Coronary artery (tissue), 2 donors: Measurements from ENCODE around the gene LSM14B.

ENCODE experiments used
- DNase-seq: peaks from one replicate; pipeline ENCODE4 v3.0.0-alpha.2; 2017; ENCODE audit warnings: low spot score
- H3K27ac ChIP-seq, 2 donors: fragments of 200-600 bp; sonication (generic); one replicate each; pipeline ENCODE4 v1.5.1; 2016 to 2019
- H3K4me3 ChIP-seq: fragments of 200-600 bp; sonication (generic); 2 replicates; pipeline ENCODE4 v1.5.1; 2016; ENCODE audit warnings: mild to moderate bottlenecking, moderate library complexity
- CTCF ChIP-seq: fragments of 200-600 bp; sonication (generic); IDR thresholded peaks from one replicate; pipeline ENCODE4 v1.5.1; 2019; ENCODE audit warnings: antibody characterized with exemption

Gene LSM14B

GRCh38 chr20:62101078-62101477 is 21.2 kb upstream of the LSM14B start:
- Histone ChIP-seq H3K4me3 (no peak overlapping the region), H3K27ac (no peak overlapping the region)
- no peak for DNase-seq
- no peak for TF ChIP-seq CTCF

- no peak for DNase-seq
- no peak for TF ChIP-seq CTCF
- no peak overlapping the region for H3K27ac ChIP-seq
- no peak overlapping the region for H3K4me3 ChIP-seq
Measured at GRCh38 chr20:62103508-62104233, 18.6 kb upstream of the LSM14B start.

GRCh38 chr20:62104234-62104789 is 18.0 kb upstream of the LSM14B start:
- DNase-seq = no peak
- H3K27ac ChIP-seq = no peak overlapping the region
- no peak overlapping the region for H3K4me3 ChIP-seq
- no peak for TF ChIP-seq CTCF

GRCh38 chr20:62104791-62105345 is 17.4 kb upstream of the LSM14B start:
- TF ChIP-seq CTCF = no peak
- H3K4me3 ChIP-seq = no peak overlapping the region
- no peak for DNase-seq
- H3K27ac ChIP-seq = no peak overlapping the region

- DNase-seq = no peak
- Histone ChIP-seq H3K27ac (no peak overlapping the region), H3K4me3 (no peak overlapping the region)
- TF ChIP-seq CTCF = no peak
Measured at GRCh38 chr20:62105592-62105991, 16.7 kb upstream of the LSM14B start.

GRCh38 chr20:62111148-62111547 is 11.1 kb upstream of the LSM14B start:
- Histone ChIP-seq H3K4me3 (no peak overlapping the region), H3K27ac (no peak overlapping the region)
- TF ChIP-seq CTCF = no peak
- DNase-seq = no peak

GRCh38 chr20:62112368-62112767 is 9.9 kb upstream of the LSM14B start:
- no peak for TF ChIP-seq CTCF
- no peak overlapping the region for H3K27ac ChIP-seq
- DNase-seq = no peak
- H3K4me3 ChIP-seq = no peak overlapping the region
